Colon (tissue), 2 donors: ENCODE measurements around the gene BBX.
"Not testable (repeated sequence)": the region's sequence is repeated elsewhere in the genome, so short reads cannot be mapped to it uniquely, and the experiment has no call there.

Source experiments
- FAIRE-seq: peaks from 2 replicates; lab custom pipeline; 2012; peaks lifted over from hg19 to GRCh38; lab: Jason Lieb, UNC
- donor health status: control.
- donor health status: control.

BBX gene

DNA sequence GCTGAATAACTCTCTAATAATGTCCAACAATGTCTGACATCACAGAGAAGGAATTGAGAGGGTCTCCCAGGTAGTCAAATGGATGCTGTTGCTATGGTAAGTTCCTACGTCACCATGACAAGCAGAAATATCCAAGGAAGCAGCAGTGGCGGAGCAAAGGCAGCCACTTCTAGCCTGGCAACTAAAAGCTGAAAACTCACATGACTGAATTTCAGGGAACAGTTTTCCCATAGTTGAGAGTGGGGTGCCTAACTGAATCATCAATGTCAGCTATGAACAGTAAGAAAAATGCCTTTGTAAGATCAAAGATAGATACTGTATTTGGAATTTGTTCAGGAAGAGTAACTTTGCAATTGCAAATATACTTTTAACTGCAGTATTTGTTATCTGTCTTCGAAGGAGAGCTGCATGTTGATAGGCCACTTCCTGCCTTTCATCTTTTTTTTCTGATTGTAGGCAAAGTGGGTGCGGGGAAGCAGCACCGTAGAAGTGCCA is 161.7 kb downstream of the BBX start:
- FAIRE-seq: no peak

DNA sequence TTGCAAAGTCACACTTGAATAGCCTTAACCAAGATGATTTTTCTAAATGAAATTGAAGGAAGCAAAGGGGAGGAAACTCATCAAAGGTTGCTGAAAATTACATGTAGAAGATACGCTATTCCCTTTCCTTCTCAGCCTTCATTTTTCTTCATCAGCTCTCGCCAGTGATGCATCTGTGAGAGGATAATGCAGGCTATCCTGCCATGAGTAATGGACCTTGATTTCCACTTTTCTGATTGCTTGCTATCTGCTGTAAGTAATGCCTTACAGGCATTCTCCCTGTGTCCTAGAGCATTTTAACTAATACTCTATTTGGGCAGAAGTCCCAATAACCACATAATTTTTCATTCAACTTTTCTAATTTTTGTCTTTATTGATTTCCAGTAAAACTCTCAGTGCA is 162.6 kb downstream of the BBX start:
- no peak for FAIRE-seq

DNA sequence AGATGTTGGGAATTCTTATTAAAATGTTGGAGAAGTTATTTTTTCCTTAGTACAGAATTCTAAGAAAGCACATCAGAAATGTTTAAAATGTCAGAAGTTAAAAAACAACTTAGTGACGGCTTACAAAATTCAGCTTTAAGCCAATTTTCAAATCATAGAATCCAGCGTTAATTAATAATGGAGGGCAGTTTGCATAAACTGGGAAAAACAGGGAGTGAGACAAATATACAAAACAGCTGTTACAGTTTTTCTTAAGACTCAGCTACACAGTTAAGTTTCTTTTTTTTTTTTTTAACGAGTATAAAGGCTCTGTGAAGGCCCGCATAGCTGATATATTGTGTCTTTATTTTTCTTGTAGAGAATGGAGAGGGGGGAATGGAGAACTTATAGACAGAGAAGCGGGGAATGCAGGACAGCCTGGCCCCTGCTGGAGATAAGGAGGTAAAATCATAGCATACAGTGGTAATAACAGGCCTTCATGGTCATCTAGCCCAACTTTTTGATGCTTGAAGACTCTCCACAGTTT is 164.4 kb downstream of the BBX start:
- FAIRE-seq: no peak

DNA sequence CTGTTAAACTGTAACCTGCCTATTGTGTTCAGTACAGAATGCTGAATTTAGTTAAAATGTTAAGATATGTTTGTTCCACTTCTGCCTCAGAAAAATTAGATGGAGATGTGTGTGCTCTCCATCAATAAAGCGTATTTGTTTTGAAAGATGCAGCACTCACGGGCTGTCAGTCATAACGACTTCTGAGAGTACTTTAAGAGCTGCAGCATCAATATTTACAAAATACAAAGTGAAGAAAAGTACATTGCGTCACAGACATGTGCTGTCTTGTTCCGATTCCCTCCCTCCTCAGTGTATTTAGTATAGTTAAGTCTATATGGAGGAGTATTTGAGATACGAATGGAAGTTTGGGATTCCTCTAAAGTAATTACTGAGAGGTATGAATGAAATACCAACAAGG is 166.6 kb downstream of the BBX start:
- no peak for FAIRE-seq

DNA sequence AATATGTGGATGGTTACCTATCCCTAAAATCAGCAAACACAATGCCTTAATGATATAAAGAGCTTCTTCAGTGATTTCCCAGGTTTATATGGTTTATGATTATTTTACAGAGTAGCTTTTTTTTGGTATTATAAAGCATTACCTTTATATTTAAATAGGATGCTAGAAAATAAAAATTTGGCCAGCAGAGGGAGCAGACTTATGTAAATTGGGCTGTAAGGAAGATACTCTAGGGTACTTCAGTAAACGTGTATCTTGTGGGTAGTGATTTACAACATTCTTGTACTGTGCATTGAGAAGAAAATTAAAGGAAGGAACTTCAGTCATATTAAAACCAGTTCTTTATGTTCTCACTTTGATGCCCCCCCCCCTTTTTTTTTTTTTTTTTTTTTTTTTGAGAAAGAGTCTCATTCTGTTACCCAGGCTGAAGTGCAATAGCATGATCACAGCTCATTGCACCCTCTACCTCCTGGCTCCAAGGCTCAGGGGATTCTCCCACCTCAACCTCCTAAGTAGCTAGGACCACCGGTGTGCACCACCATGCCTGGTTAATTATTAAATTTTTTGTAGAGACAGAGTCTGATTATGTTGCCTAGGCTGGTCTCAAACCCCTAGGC is 167.9 kb downstream of the BBX start:
- FAIRE-seq: no peak

DNA sequence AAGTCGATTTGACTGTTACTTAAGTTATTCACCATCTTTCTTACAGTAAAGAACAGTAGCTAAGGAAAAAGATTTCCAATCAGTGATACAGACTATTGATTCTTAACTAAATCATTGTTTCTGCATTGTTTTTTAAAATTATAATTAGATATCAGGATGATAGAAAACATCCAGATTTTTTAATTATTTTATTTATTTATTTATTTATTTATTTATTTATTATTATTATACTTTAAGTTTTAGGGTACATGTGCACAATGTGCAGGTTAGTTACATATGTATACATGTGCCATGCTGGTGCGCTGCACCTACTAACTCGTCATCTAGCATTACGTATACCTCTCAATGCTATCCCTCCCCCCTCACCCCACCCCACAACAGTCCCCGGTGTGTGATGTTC is 169.2 kb downstream of the BBX start:
- not testable (repeated sequence) for FAIRE-seq

DNA sequence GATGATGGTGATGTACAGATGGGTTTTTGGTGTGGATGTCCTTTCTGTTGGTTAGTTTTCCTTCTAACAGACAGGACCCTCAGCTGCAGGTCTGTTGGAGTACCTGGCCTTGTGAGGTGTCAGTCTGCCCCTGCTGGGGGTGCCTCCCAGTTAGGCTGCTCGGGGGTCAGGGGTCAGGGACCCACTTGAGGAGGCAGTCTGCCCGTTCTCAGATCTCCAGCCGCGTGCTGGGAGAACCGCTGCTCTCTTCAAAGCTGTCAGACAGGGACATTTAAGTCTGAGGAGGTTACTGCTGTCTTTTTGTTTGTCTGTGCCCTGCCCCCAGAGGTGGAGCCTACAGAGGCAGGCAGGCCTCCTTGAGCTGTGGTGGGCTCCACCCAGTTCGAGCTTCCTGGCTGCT is 174.6 kb downstream of the BBX start:
- not testable (repeated sequence) for FAIRE-seq

DNA sequence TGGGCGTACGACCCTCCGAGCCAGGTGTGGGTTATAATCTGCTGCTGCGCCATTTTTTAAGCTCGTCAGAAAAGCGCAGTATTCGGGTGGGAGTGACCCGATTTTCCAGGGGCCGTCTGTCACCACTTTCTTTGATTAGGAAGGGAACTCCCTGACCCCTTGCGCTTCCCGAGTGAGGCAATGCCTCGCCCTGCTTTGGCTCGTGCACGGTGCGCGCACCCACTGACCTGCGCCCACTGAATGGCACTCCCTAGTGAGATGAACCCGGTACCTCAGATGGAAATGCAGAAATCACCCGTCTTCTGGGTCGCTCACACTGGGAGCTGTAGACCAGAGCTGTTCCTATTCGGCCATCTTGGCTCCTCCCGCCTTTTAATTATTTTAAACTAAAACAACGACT is 175.1 kb downstream of the BBX start:
- FAIRE-seq: not testable (repeated sequence)

DNA sequence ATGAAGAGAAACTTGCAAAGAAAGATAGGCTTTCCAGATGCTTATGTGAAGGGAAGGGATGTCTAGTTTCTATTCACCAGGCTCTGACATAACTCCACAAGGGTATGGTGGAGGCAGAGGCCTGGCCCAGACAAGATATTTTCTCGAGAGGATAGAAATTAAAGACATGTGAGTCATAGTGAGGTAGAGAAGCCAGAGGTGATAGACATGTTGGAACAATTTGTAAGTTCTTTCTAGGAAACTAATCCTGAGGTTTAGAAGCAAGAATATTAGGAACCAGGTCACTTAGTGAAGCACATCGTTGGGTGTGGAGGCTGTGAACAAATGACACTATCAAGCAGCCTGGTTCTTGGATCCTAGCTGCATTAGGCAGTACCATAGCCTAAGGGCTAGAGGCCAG is 176.9 kb downstream of the BBX start:
- no peak for FAIRE-seq

DNA sequence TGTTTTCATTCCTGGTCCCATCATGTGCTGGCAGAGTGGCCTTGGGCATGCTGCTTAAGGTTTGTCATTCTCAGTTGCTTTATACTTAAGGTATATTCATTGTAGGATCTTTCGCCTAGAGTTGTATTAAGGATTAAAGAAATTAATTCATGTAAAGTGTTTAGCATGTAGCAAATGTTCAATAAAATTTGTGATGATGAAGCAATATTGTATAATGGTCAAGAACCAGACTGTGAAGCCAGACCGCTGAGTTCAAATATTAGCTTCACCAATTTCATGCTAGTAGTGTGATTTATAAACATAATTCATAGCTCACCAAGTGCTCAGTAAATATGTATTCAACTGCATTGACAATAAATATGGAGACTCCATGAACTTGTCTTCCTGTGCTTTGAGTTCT is 178.5 kb downstream of the BBX start:
- FAIRE-seq: no peak

DNA sequence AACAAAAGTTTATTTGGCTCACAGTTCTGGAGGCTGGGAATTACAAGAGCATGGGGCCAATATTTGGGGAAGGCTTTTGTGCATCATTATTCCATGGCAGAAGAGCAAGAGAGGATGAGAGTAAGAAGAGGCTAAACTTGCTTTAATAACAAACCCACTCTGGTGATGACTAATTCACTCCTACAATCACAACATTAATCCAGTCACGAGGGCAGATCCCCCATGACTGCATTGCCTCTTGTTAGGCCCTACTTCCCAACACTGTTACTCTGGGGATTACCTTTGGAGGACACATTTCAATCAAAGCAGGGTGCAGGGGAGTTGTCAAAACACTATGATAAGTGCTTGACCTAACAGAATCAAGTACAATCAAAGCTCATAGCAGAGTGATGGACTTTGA is 181.7 kb downstream of the BBX start:
- no peak for FAIRE-seq

DNA sequence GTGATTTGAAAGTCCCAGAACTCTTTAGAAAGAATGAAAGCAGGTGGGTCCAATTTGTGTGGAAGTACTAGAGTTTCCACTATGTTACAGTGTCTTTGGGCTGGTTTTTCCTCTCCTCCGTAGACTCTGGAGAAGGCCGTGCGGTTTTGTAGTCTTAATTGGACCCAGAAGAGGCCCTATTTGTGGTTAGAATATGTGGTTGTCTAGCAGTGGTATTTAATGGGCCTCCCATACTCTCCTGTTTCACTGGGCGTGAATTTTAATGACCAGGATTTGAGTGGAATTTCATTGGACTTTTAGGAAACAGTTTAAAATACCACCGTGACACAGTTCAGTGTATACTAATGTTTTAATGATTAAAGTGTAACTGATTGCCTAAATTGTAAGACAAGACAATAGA is 182.3 kb downstream of the BBX start:
- FAIRE-seq: no peak

DNA sequence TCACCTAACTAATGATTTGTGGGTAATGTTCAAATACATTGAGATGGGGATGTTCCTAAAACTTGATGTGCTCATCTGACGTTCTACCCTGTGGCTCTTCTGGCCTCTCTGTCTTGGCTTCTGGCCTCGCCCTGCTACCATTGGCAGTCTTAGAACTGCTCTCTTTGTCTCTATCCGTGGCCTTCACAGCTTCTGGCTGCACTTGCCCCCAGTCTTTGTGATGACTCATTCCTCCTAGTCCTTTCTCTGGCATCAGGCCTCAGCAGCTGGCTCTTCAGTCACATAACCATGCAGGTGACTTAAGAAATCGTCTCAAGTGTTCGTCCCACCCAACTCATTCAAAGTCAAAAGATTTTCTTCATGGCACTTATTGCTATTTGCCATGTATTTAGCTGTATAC is 188.1 kb downstream of the BBX start:
- FAIRE-seq: no peak

DNA sequence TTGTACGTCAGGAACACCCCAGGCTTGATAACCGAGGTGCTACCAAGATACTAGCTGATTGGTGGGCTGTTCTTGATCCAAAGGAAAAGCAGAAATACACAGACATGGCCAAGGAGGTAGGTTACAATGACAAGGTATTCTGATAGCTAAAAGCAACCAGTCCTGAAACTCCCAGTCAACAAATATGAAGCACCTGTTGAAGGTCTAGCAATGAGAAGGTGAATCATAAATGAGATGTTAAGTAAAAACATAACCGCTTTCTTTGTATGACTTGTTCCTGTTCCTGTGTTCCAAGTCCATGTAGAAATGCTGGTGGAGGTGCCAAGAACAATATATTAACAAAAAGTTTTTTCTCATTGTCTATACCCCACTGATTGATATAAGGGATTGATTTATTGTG is 194.0 kb downstream of the BBX start:
- FAIRE-seq: no peak

DNA sequence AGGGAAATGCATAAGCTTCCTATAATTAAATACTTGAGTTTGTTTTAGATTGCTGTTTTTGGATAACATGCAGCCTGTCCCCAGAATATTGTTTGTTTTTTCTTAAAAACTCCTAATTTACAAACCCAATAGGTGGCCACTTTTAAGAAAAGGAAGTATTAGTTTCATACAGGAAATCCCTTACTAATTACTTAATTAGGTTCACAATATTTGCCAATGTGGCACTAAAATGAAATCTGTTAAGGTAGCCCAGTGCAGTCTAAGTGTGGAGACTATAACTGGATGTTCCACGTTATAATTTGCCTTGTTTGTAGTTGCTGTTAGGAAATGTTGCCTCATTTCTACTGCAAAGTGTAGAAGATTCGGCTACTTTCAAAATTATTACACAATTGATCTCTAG is 195.8 kb downstream of the BBX start:
- FAIRE-seq: no peak

DNA sequence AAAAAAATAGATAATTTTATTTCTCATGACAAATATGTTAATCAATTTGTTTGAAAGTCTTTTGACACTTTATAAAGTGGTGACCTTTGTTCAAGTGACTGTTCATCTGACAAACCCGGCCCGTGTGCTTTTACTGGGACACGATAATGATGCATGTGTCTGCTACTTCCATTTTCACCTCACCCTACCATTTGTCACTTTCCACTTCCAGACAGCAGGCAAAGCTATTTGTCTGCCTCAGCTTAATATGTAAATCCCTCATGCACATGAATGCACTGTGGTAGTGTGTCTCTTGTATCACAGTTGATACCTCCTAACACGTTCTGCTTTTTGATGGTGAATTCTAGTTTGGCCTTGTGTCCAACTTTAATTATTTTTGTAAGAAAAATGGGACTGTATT is 204.3 kb downstream of the BBX start:
- FAIRE-seq: no peak

DNA sequence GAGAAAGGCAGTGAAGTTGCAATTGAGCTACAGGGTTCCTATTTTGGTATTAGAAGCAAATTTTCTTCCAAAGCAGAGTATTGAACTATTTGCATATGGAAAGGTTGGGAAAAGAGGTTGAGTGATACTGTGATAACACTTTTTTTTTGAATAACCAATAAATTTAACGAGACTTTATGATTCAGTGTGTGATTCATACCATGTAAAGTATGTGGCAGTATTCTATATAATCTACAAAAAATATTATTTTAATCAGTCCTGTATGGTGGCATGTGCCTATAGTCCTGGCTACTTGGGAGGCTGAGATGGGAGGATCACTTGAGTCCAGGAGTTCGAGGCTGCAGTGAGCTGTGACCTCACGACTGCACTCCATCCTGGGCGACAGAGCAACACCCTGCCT is 206.9 kb downstream of the BBX start:
- FAIRE-seq: no peak

DNA sequence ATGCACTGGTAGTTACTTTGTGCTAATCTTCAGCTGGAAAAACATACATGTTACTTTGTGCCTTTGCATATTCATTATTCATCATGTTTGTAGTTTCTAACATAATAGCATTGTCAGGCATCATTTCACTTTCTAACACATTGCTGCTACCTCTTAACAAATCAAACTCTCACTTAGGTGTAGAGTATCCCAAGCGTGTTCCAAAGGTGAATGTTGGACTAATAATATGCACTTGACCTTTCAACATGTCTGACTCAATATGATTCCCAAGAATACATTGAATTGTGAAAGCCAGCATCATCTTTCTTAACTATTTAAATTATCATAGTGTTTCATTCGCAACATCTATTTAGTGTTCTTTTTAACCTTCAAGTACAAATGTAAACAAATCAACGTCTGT is 211.6 kb downstream of the BBX start:
- no peak for FAIRE-seq

DNA sequence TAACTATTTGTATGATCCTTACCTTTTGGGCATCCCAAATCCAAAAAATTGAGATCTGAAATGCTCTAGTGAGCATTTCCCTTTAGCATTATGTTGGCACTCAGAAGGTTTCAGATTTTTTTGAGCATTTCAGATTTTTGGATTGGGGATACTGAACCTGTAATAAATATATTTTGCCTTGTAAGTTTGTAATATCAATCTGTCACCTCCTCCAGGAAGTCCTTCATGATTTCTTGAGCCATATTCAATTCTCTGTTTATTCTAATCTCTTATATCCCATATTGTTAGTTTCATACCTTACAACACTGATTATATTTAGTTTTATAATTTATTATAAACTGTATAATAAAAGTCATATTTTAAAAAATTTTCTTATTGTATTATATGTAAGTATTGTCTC is 215.2 kb downstream of the BBX start:
- FAIRE-seq: peak; percentile 61

DNA sequence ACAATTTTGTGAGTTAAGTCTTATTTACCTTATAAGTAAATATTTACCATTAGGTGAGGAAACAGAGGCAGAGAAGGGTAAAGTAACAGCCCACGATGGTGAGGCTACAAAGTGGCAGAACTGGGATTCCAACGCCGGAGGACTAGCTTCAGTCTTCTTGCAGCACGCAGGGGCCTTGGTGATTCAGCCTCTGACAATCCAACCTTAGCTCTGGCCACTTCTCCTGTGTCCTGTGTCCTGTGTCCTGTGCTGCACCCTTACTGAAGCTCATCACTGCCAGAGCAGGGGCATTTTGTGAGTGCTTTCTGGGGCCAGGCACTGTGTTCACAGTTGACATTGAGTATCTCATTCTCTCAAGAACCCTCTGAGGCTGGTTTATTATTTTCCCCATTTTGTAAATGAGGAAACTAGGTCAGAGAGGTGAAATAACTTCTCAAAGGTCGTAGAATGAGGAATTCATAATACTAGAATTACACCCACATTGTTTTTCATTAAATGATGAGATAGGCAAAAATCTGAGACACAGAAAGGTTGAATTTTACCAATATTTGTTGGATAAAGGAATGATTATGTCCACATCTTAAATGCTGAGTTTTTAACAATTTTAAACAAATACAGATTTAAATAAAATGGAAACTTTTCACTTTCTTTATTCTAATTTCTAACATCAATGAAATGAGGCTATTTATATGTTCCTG is 215.9 kb downstream of the BBX start:
- no peak for FAIRE-seq

DNA sequence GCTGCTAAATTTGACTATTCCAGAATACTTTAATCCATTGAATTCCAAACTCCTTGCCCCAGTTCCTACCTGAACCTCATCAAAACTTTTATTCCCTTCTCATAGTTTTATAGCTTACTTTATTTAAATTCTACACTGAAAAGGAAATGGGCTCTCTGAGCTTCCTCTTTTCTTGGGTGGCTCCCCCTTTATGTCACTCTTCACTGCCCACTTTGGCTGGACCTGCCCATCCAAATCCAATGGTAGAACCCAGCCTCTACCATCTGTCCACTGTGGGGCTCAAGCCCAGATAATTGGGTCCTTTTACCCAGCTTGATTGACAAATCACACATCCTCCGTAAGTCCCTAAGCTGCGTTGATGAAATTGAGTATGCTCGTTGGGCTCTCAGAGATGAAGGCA is 216.5 kb downstream of the BBX start:
- FAIRE-seq: no peak

DNA sequence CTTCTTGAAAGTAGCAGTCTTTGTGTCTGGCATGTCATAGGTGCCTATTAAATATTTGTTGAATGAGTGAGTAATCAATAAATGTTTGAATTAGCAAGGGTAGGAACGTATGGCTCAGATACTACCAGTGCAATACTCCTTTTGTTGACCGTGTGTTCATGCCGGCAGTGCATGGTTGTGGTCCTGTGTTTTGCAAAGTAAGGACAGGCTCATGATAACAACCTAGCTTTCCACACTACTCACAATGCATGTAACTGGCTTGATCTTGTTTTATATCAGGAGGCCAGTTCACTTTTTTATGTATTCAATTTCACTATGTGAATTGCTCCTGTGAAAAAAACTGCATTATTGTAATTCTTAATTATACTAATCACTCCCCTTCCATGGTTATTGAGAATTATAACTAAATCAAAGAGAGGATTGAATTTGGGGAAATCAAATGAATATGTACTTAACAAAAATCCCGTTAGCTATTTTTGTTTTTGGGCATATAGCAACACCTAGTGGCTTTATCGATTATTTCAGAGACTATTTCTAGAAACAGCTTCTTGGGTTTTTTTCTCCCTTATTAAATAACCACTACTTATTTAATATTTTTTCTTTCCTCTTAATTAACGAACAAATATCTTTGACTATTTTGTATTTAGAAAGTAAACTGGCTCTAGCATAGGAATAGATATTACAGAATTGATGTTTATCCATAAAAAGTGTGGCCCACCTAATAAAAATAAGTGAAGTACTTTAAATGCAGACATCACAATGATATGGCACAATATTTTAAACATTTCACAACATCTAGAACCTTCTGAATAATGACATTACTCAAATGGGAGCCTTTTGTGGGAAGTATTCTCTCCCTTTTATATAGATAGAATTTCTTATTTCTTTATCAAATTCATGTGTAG is 218.5 kb downstream of the BBX start:
- FAIRE-seq: peak; percentile 51

DNA sequence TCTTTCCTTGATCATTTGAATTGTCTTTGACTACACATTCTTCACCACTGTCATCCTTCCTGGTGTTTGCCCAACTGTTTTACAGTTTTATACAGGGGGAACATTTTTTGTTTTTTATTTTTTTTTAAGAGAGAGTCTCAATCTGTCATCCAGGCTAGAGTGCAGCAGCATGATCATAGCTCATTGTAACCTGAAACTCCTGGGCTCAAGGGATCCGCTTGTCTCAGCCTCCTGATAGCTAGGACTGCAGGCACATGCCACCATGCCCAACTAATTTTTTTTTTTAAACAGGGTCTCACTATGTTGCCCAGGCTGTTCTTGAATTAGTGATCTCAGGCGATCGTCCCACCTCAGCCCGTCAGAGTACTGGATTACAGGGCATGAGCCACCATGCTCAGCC is 222.6 kb downstream of the BBX start:
- no peak for FAIRE-seq
